WERI-Rb-1 (cell line): Measurements from ENCODE around the gene SORBS1.

Source experiments
- DNase-seq: peaks from one replicate; pipeline ENCODE4 v3.0.0-alpha.2; 2020
- H3K27ac ChIP-seq: fragments of 250-450 bp; sonication (Bioruptor Pico); 2 replicates; pipeline ENCODE4 v1.5.1; 2020; ENCODE audit warnings: mild to moderate bottlenecking, moderate library complexity
- H3K27me3 ChIP-seq: fragments of 250-450 bp; sonication (Bioruptor Pico); 2 replicates; pipeline ENCODE4 v1.5.1; 2021; ENCODE audit warnings: mild to moderate bottlenecking, low read depth, moderate library complexity; ENCODE audit not compliant: insufficient read depth, severe bottlenecking
- H3K36me3 ChIP-seq: fragments of 250-450 bp; sonication (Bioruptor Pico); 2 replicates; pipeline ENCODE4 v1.5.1; 2020; ENCODE audit warnings: mild to moderate bottlenecking, moderate library complexity
- H3K4me3 ChIP-seq: 2 replicates; pipeline ENCODE4 v1.5.1; 2011; ENCODE audit warnings: low read depth, mild to moderate bottlenecking, control low read depth, low read length
- H3K9me3 ChIP-seq: fragments of 250-450 bp; sonication (Bioruptor Pico); 2 replicates; pipeline ENCODE4 v1.5.1; 2021; ENCODE audit warnings: mild to moderate bottlenecking, moderate library complexity; ENCODE audit not compliant: severe bottlenecking
- TF ChIP-seq, protein P1 (sequence below): IDR thresholded peaks from 2 replicates; pipeline ENCODE4 v1.5.1; 2011; ENCODE audit warnings: low read depth, mild to moderate bottlenecking, control low read depth, inconsistent platforms, low read length

The SORBS1 gene

DNA sequence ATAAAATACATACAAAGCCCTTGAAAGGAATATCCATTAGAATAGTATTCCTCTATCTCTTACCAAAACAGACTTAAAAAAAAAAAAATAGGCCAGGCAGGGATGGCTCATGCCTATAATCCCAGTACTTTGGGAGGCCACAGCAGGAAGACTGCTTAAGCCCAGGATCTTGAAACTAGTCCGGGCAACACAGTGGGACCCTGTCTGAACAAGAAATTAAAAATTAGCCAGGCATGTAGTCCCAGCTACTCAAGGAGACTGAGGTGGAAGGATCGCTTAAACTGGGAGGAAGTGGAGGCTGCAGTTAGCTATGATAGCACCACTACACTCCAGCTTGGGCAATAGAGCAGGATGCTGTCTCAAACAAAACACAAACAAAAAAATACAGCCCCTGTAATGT, 280.0 kb downstream of the SORBS1 start:
- Histone ChIP-seq H3K36me3 (peaks cover 7% of the 10 kb centered on the region; the same call in 1 of the 2 replicates), H3K9me3 (no peaks in the 10 kb centered on the region), H3K4me3 (no peak overlapping the region), H3K27me3 (no peaks in the 10 kb centered on the region), H3K27ac (no peak overlapping the region)
- TF ChIP-seq, protein P1, sequence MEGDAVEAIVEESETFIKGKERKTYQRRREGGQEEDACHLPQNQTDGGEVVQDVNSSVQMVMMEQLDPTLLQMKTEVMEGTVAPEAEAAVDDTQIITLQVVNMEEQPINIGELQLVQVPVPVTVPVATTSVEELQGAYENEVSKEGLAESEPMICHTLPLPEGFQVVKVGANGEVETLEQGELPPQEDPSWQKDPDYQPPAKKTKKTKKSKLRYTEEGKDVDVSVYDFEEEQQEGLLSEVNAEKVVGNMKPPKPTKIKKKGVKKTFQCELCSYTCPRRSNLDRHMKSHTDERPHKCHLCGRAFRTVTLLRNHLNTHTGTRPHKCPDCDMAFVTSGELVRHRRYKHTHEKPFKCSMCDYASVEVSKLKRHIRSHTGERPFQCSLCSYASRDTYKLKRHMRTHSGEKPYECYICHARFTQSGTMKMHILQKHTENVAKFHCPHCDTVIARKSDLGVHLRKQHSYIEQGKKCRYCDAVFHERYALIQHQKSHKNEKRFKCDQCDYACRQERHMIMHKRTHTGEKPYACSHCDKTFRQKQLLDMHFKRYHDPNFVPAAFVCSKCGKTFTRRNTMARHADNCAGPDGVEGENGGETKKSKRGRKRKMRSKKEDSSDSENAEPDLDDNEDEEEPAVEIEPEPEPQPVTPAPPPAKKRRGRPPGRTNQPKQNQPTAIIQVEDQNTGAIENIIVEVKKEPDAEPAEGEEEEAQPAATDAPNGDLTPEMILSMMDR = no peak
- no peak for DNase-seq

DNA sequence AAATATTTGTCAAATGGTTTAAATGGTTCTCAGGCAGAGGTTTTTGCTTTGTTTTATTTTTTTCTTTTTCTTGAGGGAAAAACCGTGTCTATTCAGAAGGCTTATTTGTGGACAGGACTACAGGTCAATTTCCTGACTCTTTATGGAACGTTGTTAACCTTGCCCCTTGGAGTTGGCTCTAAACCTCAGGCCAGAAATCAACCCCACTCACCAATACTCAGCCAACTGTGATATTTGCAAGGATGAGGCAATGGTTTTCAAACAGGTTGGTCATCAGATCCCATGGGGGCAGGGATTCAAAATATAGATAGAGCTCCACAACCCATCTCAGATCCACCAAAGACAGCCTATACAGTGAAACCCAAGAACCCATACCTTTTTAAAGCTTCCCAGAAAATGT, 280.5 kb downstream of the SORBS1 start:
- no peak overlapping the region for H3K27ac ChIP-seq
- TF ChIP-seq, protein P1 = no peak

DNA sequence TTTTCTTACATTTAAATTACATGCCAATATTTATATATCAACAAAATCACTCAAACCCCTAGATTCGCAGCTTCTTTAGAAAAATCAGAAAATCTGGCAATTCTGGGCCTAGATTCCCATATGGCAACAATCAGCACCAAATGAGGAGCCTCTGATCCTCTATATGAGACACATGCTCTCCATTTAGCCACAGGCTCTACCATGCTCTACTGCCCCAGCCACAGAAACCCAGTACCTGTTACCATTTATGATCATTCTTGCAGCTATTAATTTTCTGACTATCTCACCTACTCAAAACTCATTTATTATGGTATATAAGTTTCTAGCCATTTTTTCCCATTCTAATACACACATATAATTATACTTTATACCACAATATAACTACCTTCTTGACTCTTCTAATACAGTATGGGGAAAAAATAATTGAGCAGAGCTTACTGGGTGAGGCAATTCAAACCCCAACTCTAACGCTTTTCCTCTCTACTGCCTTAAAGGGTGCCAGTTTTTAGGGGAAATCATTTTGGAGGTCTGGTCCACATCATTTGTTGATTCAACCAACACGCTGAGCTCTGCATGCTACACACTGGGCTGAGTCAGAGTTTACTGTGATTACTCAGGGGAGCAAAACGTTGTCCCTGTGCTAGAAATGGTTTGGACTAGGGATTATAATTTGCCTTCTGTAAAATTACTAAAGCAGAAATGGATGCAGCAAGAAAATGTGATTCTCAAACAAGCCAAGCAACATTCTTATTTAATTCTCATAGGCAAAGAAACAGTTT, 281.9 kb downstream of the SORBS1 start:
- H3K4me3 ChIP-seq = no peak overlapping the region
- DNase-seq = no peak
- no peak overlapping the region for H3K27ac ChIP-seq
- peaks cover 3% of the 10 kb centered on the region; the same call in 1 of the 2 replicates for H3K36me3 ChIP-seq
- TF ChIP-seq, protein P1 = no peak
- H3K9me3 ChIP-seq = no peaks in the 10 kb centered on the region
- no peaks in the 10 kb centered on the region for H3K27me3 ChIP-seq

More for the DNA sequence above, 280.5 kb downstream of the SORBS1 start:
- Histone ChIP-seq H3K27me3 (no peaks in the 10 kb centered on the region), H3K36me3 (peaks cover 7% of the 10 kb centered on the region; the same call in 1 of the 2 replicates), H3K4me3 (no peak overlapping the region), H3K9me3 (no peaks in the 10 kb centered on the region)
- DNase-seq = no peak

DNA sequence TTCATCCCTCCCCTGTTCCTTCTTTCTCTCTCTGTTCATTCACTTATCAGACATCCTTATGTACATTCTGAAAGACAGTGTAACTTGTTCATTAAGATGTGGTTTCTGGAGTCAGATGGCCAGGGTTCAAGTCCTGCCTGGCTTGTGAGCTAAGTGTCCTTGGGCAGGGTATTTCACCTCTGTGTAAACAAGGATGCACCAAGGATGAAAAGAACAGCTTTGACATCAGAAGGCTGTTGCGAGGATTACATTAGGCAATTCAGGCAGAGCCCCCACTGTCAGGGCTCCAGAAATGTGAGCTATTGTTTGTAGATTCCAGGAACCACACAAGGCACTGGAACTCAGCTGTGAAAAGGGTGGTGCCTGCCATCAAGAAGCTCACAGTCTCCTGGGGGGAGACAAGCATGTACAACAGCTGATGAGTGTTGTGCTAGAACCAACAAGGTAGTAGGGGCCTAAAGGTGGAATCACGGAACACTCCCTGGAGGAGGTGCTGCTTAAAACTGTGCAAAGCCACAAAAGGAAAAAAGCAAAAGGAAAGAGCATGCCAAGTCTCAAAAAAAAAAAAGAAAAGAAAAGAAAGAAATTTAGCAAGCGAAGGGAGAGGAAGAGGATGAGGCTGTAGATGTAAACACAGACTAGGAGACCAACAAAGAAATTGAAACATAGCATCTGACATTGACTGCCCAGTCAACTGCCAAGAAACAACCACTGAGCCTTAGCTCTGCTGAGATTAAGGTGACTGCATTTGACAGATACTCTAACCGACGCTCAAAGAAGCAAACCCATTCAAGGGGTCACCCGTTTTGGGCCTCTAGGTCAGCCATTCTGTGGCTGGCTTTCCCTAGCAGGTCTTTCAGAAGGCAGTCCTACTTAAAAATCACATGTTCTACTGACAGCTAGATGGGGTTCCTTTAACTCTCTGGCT, 282.8 kb downstream of the SORBS1 start:
- DNase-seq = no peak
- no peak overlapping the region for H3K27ac ChIP-seq
- H3K36me3 ChIP-seq = peaks cover 3% of the 10 kb centered on the region; the same call in 1 of the 2 replicates

DNA sequence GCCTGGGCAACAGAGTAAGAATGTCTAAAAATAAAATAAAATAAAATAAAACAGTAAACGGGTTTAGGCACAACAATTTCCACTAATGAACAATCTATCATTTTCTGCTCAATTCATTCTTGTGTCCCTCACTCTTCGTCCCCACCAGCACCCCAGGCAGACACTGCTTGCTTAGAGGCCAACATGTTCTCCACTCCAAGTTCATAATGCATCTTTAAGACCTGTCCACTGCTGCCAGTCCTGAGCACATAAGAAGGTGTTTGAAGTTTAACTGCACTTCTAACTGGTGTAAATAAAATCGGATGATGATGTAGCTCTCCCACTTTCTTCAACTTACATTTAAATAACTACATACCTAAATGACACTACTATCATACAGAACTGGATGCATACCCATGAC, 283.6 kb downstream of the SORBS1 start:
- H3K4me3 ChIP-seq = no peak overlapping the region
- H3K9me3 ChIP-seq = no peaks in the 10 kb centered on the region
- H3K27me3 ChIP-seq = no peaks in the 10 kb centered on the region
- H3K27ac ChIP-seq = no peak overlapping the region
- peaks cover 3% of the 10 kb centered on the region; the same call in 1 of the 2 replicates for H3K36me3 ChIP-seq
- DNase-seq = no peak
- TF ChIP-seq, protein P1 = no peak

More for the DNA sequence above, 282.8 kb downstream of the SORBS1 start:
- Histone ChIP-seq H3K27me3 (no peaks in the 10 kb centered on the region), H3K9me3 (no peaks in the 10 kb centered on the region), H3K4me3 (no peak overlapping the region)
- TF ChIP-seq, protein P1 = no peak
